Esophagus squamous epithelium (tissue), 5 donors: ENCODE measurements around the gene TUT1. TPM values are rescaled to one million over a fixed set of nuclear protein-coding genes. Genes with fewer than 3 reads are reported as not detected.
"Not testable (repeated sequence)": the region's sequence is repeated elsewhere in the genome, so short reads cannot be mapped to it uniquely, and the experiment has no call there.

Experiments
- DNase-seq: peaks from one replicate; lab custom pipeline; 2025; lab: John Stamatoyannopoulos, UW
- H3K27ac ChIP-seq, 4 donors: fragments of 200-600 bp; sonication (generic); one replicate each; pipeline ENCODE4 v1.5.1; 2016 to 2019; ENCODE audit warnings: mild to moderate bottlenecking in 1 of 4
- H3K27me3 ChIP-seq, 4 donors: fragments of 200-600 bp; sonication (generic); 1 replicate in 3 of 4; 2 replicates in 1 of 4; pipeline versions ENCODE4 v1.5.1 to v1.6.0; 2017 to 2021; ENCODE audit warnings: antibody characterized with exemption in 1 of 4
- H3K36me3 ChIP-seq, 3 donors: fragments of 200-600 bp; sonication (generic); one replicate each; pipeline ENCODE4 v1.5.1; 2016 to 2019
- H3K4me1 ChIP-seq, 3 donors: fragments of 200-600 bp; sonication (generic); one replicate each; pipeline ENCODE4 v1.5.1; 2017 to 2019
- H3K4me3 ChIP-seq, 4 donors: fragments of 200-600 bp; sonication (generic); 1 replicate in 3 of 4; 2 replicates in 1 of 4; pipeline ENCODE4 v1.5.1; 2016 to 2019; ENCODE audit warnings: mild to moderate bottlenecking in 2 of 4, moderate library complexity in 1 of 4
- H3K9me3 ChIP-seq, 3 donors: fragments of 200-600 bp; sonication (generic); one replicate each; pipeline ENCODE4 v1.5.1; 2016 to 2019
- POLR2A ChIP-seq, 4 donors: fragments of 450-650 bp; IDR thresholded peaks; one replicate each; pipeline ENCODE4 v1.6.1; 2017; ENCODE audit warnings: antibody characterized with exemption in 4 of 4, mild to moderate bottlenecking in 4 of 4, moderate library complexity in 3 of 4
- WGBS, 2 donors: methylation state at CpG; one replicate each; pipeline ENCODE4 v1.1.5; 2018; 5-methylcytosine and 5-hydroxymethylcytosine counted together
- intact Hi-C: fragments of 100-400 bp; cut with DNase I; formaldehyde crosslinking; loops from one replicate; pipeline ENCODE4 v1.15.0; 2022
- total RNA-seq, 4 donors: library from RNA; depleted of rRNA; stranded (reverse); fragments of >200 nt; gene quantifications; one replicate each; pipeline ENCODE4 v1.1.0, GENCODE V29; 2016
- TF ChIP-seq, protein P1 (sequence below), 6 experiments: fragments of 450-650 bp in 4 of 6; fragments of 200-600 bp in 2 of 6; sonication (generic) in 2 of 6; IDR thresholded peaks; one replicate each; pipeline ENCODE4 v1.5.1; 2016 to 2019; ENCODE audit warnings: antibody characterized with exemption in 6 of 6, mild to moderate bottlenecking in 4 of 6, moderate library complexity in 4 of 6
- donor health status: DM: yes; HTN: yes; CAD: no.

Gene TUT1
- total RNA-seq, 4 donors from 2014 or later = 5.0 to 12.7 (median 8.0) TPM

DNA sequence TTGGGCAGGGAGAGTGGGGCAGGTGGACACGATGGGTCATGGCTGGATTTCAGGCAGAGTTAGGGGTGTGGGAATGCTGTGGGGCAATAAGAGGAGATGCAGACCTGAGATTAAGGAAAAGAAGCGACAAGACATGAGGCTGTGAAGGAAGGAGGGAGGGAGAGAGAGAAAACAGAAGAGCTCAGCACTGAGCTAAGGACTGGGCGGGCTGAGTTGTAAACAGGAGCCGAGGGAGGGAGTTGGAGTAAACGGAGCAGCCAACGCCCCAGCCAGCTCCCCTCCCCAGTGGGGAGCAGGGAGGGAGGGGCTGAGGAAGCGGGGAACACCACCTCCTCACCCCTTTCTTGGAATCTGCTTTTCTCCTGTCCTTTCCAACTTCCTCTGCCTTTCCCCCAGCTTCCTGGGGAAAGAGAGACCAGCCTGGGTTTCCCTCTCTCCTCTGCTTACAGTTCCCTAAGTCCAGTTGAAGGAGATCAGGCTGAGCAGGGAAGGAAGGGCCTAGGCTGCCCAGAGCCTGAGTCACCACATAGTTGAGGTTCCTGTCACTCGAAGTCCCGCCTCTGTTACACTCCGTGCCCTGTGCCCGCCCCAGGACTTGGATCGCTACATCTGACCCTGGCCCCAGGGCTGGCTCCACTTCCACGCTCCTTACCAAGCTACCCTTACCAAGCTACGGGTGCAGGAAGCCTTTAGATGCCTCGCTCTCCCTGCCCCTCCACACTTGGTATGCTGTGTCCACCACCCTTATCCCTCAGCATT, 38.1 kb downstream of the TUT1 start:
- intact Hi-C loops = no loop called here
- peaks cover 0 to 8% (median 0%) of the 10 kb centered on the region in 3 donors for H3K36me3 ChIP-seq
- peak in 2 of 4 donors; percentile 59 to 65 for TF ChIP-seq POLR2A (IDR thresholded peaks at IDR 0.05)
- TF ChIP-seq, protein P1, sequence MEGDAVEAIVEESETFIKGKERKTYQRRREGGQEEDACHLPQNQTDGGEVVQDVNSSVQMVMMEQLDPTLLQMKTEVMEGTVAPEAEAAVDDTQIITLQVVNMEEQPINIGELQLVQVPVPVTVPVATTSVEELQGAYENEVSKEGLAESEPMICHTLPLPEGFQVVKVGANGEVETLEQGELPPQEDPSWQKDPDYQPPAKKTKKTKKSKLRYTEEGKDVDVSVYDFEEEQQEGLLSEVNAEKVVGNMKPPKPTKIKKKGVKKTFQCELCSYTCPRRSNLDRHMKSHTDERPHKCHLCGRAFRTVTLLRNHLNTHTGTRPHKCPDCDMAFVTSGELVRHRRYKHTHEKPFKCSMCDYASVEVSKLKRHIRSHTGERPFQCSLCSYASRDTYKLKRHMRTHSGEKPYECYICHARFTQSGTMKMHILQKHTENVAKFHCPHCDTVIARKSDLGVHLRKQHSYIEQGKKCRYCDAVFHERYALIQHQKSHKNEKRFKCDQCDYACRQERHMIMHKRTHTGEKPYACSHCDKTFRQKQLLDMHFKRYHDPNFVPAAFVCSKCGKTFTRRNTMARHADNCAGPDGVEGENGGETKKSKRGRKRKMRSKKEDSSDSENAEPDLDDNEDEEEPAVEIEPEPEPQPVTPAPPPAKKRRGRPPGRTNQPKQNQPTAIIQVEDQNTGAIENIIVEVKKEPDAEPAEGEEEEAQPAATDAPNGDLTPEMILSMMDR (IDR thresholded peaks at IDR 0.05) = no peak
- H3K27me3 ChIP-seq = no peaks in the 10 kb centered on the region
- peak overlapping the region; percentile 92 to 95 (median 94) for H3K27ac ChIP-seq
- no peaks in the 10 kb centered on the region for H3K9me3 ChIP-seq
- H3K4me1 ChIP-seq = peaks cover 85 to 100% (median 91%) of the 10 kb centered on the region in 3 donors
- H3K4me3 ChIP-seq = peak overlapping the region; percentile 1 to 52 (median 29)
- no peak for DNase-seq
- WGBS, 2 donors = 2% methylated on average over 15 of the region's 15 CpGs

DNA sequence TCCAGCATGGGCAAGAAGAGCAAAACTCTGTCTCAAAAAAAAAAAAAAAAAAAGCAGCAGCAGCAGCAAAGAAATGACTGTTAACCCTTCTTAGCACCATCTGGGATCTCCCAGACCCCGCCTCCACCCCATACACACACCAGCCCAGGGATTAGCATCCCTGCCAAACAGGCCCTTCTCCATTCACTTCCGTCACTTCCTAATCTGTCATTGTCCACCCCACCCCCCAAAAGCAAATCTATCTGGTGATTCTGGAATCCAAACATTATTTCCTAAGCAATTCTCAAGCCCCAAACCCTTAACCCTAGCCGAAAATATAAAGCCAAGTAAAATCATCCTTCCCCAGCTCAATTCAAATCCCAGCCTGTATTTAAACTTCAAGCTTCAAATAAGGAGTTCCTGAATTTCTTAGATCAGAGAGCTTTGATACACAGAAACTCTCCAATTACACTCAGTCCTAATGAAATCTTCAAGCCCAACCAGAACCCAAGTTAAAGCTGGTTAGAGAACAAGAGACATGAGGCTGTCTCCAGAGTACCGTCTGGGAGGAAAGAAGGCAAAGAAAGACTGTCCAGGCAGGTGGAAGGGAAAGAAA, 38.7 kb downstream of the TUT1 start:
- WGBS, 2 donors = 10 to 22% methylated on average over 4 of the region's 4 CpGs
- peaks cover 86 to 100% (median 87%) of the 10 kb centered on the region in 3 donors for H3K4me1 ChIP-seq
- TF ChIP-seq, protein P1 (IDR thresholded peaks at IDR 0.05) = no peak
- TF ChIP-seq POLR2A (IDR thresholded peaks at IDR 0.05) = no peak
- intact Hi-C loops = no loop called here
- peak overlapping the region; percentile 92 to 95 (median 94) for H3K27ac ChIP-seq
- H3K4me3 ChIP-seq = peak overlapping the region; percentile 1 to 52 (median 29)
- no peaks in the 10 kb centered on the region for H3K9me3 ChIP-seq
- no peaks in the 10 kb centered on the region for H3K27me3 ChIP-seq
- H3K36me3 ChIP-seq = peaks cover 0 to 2% (median 0%) of the 10 kb centered on the region in 3 donors
- DNase-seq = no peak

DNA sequence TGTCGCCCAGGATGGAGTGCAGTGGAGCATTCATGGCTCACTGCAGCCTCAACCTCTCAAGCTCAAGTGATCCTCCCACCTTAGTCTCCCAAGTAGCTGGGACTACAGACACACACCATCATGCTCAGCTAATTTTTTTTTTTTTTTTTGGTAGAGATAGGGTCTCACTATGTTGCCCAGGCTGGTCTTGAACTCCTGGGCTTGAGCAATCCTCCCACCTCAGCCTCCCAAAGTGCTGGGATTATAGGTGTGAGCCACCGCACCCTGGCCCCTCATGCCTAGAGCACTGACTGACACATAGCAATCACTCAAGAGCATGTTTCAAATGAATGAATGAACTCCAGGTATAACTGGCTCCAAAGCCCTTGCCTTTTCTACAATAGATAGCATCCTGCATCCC, 40.8 kb downstream of the TUT1 start:
- Histone ChIP-seq H3K4me1 (peaks cover 66 to 86% (median 71%) of the 10 kb centered on the region in 3 donors), H3K27ac (peak overlapping the region in 3 of 4 donors; percentile 93 to 100 (median 95))
- H3K9me3 ChIP-seq, H3K27me3 ChIP-seq, intact Hi-C loops, H3K36me3 ChIP-seq, H3K4me3 ChIP-seq, DNase-seq: not testable (repeated sequence)
- 91 to 96% methylated on average over 1 to 2 of the region's 2 CpGs for WGBS, 2 donors

DNA sequence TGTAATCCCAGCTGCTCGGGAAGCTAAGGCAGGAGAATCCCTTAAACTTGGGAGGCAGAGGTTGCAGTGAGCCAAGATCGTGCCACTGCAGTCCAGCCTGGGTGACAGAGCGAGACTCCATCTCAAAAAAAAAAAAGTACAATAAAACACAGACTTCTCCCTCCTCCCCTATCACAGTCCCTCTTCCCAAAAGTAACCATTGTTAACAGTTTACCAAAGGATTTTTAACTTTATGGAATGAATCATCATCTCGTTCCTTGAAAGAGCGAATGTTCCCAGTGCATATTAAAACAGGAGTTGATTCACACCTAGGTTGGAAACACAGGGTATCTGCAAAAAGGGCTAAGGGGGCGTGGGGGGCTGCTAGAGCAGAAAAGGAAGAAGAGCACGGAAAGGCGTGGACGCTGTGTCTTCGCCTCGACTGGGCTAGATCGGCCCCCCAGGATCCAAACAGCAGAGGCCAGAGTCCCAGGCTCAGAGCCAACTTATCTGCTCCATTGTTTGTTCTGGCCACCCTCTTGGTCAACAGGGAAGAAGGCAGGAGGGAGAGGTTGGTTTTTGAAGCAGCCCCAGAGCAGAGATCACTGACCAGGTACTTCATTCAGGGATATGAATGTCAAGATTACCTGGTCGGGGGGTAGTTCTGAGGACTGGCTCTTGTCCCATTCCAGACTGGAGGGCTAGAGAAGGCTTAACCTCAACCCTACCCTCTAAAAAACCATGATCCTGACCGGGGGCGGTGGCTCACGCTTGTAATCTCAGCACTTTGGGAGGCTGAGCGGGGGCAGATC, 42.6 kb downstream of the TUT1 start:
- H3K27ac ChIP-seq = peak overlapping the region; percentile 99 to 100 (median 100)
- no peak for TF ChIP-seq POLR2A (IDR thresholded peaks at IDR 0.05)
- TF ChIP-seq, protein P1 (IDR thresholded peaks at IDR 0.05) = no peak
- 47 to 60% methylated on average over 16 to 17 of the region's 17 CpGs for WGBS, 2 donors
- intact Hi-C loops = no loop called here
- peaks cover 48 to 82% (median 55%) of the 10 kb centered on the region in 3 donors for H3K4me1 ChIP-seq
- no peaks in the 10 kb centered on the region for H3K9me3 ChIP-seq
- no peaks in the 10 kb centered on the region for H3K36me3 ChIP-seq
- no peak for DNase-seq
- no peaks in the 10 kb centered on the region for H3K27me3 ChIP-seq
- peak overlapping the region in 1 of 4 donors; percentile 100 for H3K4me3 ChIP-seq

DNA sequence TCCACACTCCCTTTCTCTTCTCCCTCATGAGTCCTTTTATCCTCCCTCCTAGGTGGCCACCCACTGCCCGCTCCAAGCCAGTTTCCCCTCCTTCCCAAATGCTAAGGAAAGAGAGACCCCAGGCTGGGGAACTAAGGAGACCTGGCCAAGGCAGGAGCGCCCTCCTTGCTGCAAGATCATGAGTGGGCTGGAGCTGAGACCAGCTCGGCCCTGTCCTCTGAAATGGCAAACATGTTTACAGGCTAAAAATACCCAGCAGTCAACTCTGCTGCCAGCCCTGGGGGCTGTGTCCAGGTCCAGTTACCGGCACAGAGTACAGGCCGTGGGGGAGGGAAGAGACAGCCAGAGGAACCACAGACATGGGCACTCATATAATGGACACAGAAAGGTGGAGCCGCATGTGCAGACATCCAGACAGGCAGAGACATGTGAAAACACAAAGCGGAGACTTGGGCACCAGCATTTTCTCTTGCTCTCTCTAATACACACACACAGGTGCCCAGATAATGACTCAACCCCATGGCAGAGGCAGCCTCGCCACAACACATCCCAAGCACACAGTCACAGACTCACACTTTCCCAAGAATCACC, 43.5 kb downstream of the TUT1 start:
- Histone ChIP-seq H3K27me3 (no peaks in the 10 kb centered on the region), H3K36me3 (no peaks in the 10 kb centered on the region), H3K27ac (peak overlapping the region; percentile 99 to 100 (median 100)), H3K9me3 (no peaks in the 10 kb centered on the region), H3K4me1 (peaks cover 40 to 82% (median 50%) of the 10 kb centered on the region in 3 donors), H3K4me3 (peak overlapping the region; percentile 88 to 100 (median 98))
- no peak for DNase-seq
- intact Hi-C loops = no loop called here
- 25 to 39% methylated on average over 5 to 8 of the region's 8 CpGs for WGBS, 2 donors
- TF ChIP-seq POLR2A (IDR thresholded peaks at IDR 0.05) = peak in 1 of 4 donors; percentile 51
- TF ChIP-seq, protein P1 (IDR thresholded peaks at IDR 0.05) = no peak
